Hippocampal formation (tissue), 2 donors: ENCODE results near the gene PRPF31.

ENCODE experiments used
- DNase-seq, 2 donors: peaks; one replicate each; lab custom pipeline; 2025; lab: John Stamatoyannopoulos, UW

Gene PRPF31

GRCh38 chr19:54107876-54108490 is 7.6 kb upstream of the PRPF31 start:
- no peak for DNase-seq

GRCh38 chr19:54108496-54108895 is 7.1 kb upstream of the PRPF31 start:
- no peak for DNase-seq

GRCh38 chr19:54109651-54110050 is 5.9 kb upstream of the PRPF31 start:
- DNase-seq = no peak

GRCh38 chr19:54114340-54115108 is 1.0 kb upstream of the PRPF31 start:
- peak in 1 of 2 donors; percentile 20 for DNase-seq

GRCh38 chr19:54121259-54121658 is 5.7 kb downstream of the PRPF31 start:
- DNase-seq = no peak

GRCh38 chr19:54123682-54124081 is 8.1 kb downstream of the PRPF31 start:
- DNase-seq = no peak

GRCh38 chr19:54124393-54124792 is 8.8 kb downstream of the PRPF31 start:
- no peak for DNase-seq

- DNase-seq = no peak
These were observed 10.2 kb downstream of the PRPF31 start for GRCh38 chr19:54125713-54126112.

- no peak for DNase-seq
These were observed 12.3 kb downstream of the PRPF31 start for GRCh38 chr19:54127688-54128440.

- no peak for DNase-seq
These were observed 12.8 kb downstream of the PRPF31 start for GRCh38 chr19:54128441-54128725.

GRCh38 chr19:54128796-54129616 is 13.5 kb downstream of the PRPF31 start:
- no peak for DNase-seq

GRCh38 chr19:54129617-54129996 is 14.1 kb downstream of the PRPF31 start:
- DNase-seq = no peak

GRCh38 chr19:54133312-54133956 is 17.9 kb downstream of the PRPF31 start:
- DNase-seq = no peak

- no peak for DNase-seq
These were observed 18.5 kb downstream of the PRPF31 start for GRCh38 chr19:54133957-54134590.

GRCh38 chr19:54136086-54136863 is 20.7 kb downstream of the PRPF31 start:
- DNase-seq = no peak

- DNase-seq = peak; percentile 100
These were observed 21.5 kb downstream of the PRPF31 start for GRCh38 chr19:54136864-54137698.

GRCh38 chr19:54137699-54138488 is 22.3 kb downstream of the PRPF31 start, which contains the start of gene CNOT3:
CNOT3 (plus strand) TSS chr19:54137762; CDS start chr19:54142979, 5,217 bp downstream.
- no peak for DNase-seq

GRCh38 chr19:54138489-54139256 is 23.1 kb downstream of the PRPF31 start:
- DNase-seq = no peak
